Measurements from ENCODE around the gene SUPT20HL1. TPM values are rescaled to one million over a fixed set of nuclear protein-coding genes. Genes with fewer than 3 reads are reported as not detected.
"Not testable (repeated sequence)": the region's sequence is repeated elsewhere in the genome, so short reads cannot be mapped to it uniquely, and the experiment has no call there.

Gene SUPT20HL1
- polyA plus RNA-seq (ENCODE audit: insufficient read length in 4 of 4), result not detected

- no peak for DNase-seq (ENCODE audit: low read depth in 4 of 4, low spot score in 2 of 4)
These were observed at the start of gene SUPT20HL1 for GRCh38 chrX:24360272-24360671. TSS of gene SUPT20HL1 (plus strand) at chrX:24360639. CDS start at chrX:24362761, 2,122 bp downstream.

GRCh38 chrX:24310916-24311315 is 49.5 kb upstream of the SUPT20HL1 start:
- DNase-seq (ENCODE audit: low read depth in 4 of 4, low spot score in 2 of 4), result not testable (repeated sequence)

- not testable (repeated sequence) for DNase-seq (ENCODE audit: low read depth in 4 of 4, low spot score in 2 of 4)
These were observed 48.8 kb upstream of the SUPT20HL1 start for GRCh38 chrX:24311507-24312248.

GRCh38 chrX:24312249-24312607 is 48.2 kb upstream of the SUPT20HL1 start:
- not testable (repeated sequence) for DNase-seq (ENCODE audit: low read depth in 4 of 4, low spot score in 2 of 4)

- DNase-seq (ENCODE audit: low read depth in 4 of 4, low spot score in 2 of 4), result no peak
These were observed 46.3 kb upstream of the SUPT20HL1 start, which contains the start of gene SUPT20HL2 for GRCh38 chrX:24314019-24314635. TSS of gene SUPT20HL2 (minus strand) at chrX:24314069. CDS start at chrX:24313315, 754 bp downstream.

- DNase-seq (ENCODE audit: low read depth in 4 of 4, low spot score in 2 of 4), result no peak
These were observed 44.3 kb upstream of the SUPT20HL1 start for GRCh38 chrX:24316111-24316510.

- no peak for DNase-seq (ENCODE audit: low read depth in 4 of 4, low spot score in 2 of 4)
These were observed 42.9 kb upstream of the SUPT20HL1 start for GRCh38 chrX:24317567-24317966.

- no peak for DNase-seq (ENCODE audit: low read depth in 4 of 4, low spot score in 2 of 4)
These were observed 38.6 kb upstream of the SUPT20HL1 start for GRCh38 chrX:24321741-24322395.

- DNase-seq (ENCODE audit: low read depth in 4 of 4, low spot score in 2 of 4), result no peak
These were observed 35.2 kb upstream of the SUPT20HL1 start for GRCh38 chrX:24325231-24325630.

GRCh38 chrX:24332878-24333277 is 27.6 kb upstream of the SUPT20HL1 start:
- DNase-seq (ENCODE audit: low read depth in 4 of 4, low spot score in 2 of 4), result no peak

GRCh38 chrX:24333371-24333770 is 27.1 kb upstream of the SUPT20HL1 start:
- no peak for DNase-seq (ENCODE audit: low read depth in 4 of 4, low spot score in 2 of 4)

- DNase-seq (ENCODE audit: low read depth in 4 of 4, low spot score in 2 of 4), result no peak
These were observed 26.0 kb upstream of the SUPT20HL1 start for GRCh38 chrX:24334461-24334860.

- no peak for DNase-seq (ENCODE audit: low read depth in 4 of 4, low spot score in 2 of 4)
These were observed 24.6 kb upstream of the SUPT20HL1 start for GRCh38 chrX:24335871-24336270.

GRCh38 chrX:24339911-24340310 is 20.5 kb upstream of the SUPT20HL1 start:
- no peak for DNase-seq (ENCODE audit: low read depth in 4 of 4, low spot score in 2 of 4)

- DNase-seq (ENCODE audit: low read depth in 4 of 4, low spot score in 2 of 4), result no peak
These were observed 19.9 kb upstream of the SUPT20HL1 start for GRCh38 chrX:24340501-24340900.

GRCh38 chrX:24341795-24342194 is 18.6 kb upstream of the SUPT20HL1 start:
- DNase-seq (ENCODE audit: low read depth in 4 of 4, low spot score in 2 of 4), result no peak

- DNase-seq (ENCODE audit: low read depth in 4 of 4, low spot score in 2 of 4), result no peak
These were observed 16.7 kb upstream of the SUPT20HL1 start for GRCh38 chrX:24343719-24344118.

- no peak for DNase-seq (ENCODE audit: low read depth in 4 of 4, low spot score in 2 of 4)
These were observed 12.6 kb upstream of the SUPT20HL1 start for GRCh38 chrX:24347881-24348280.

GRCh38 chrX:24350217-24350616 is 10.2 kb upstream of the SUPT20HL1 start:
- no peak for DNase-seq (ENCODE audit: low read depth in 4 of 4, low spot score in 2 of 4)

GRCh38 chrX:24355095-24355494 is 5.3 kb upstream of the SUPT20HL1 start:
- no peak for DNase-seq (ENCODE audit: low read depth in 4 of 4, low spot score in 2 of 4)

GRCh38 chrX:24357106-24357505 is 3.3 kb upstream of the SUPT20HL1 start:
- DNase-seq (ENCODE audit: low read depth in 4 of 4, low spot score in 2 of 4), result no peak
